ACHN (cell line): ENCODE measurements around the gene FOXF2.
A peak's percentile ranks its signal among the peaks of the same experiment; 100 is the strongest.

Source experiments
- DNase-seq: peaks from one replicate; pipeline ENCODE4 v3.0.0-alpha.2; 2015
- in situ Hi-C: cut with HindIII; loops from 2 replicates; pipeline ENCODE4 v1.10.0; 2017; ENCODE audit warnings: low sequenced_read_pairs, low pct_ligation_motif_present, low pct_unique_long_range_greater_than_20kb

FOXF2 gene

DNA sequence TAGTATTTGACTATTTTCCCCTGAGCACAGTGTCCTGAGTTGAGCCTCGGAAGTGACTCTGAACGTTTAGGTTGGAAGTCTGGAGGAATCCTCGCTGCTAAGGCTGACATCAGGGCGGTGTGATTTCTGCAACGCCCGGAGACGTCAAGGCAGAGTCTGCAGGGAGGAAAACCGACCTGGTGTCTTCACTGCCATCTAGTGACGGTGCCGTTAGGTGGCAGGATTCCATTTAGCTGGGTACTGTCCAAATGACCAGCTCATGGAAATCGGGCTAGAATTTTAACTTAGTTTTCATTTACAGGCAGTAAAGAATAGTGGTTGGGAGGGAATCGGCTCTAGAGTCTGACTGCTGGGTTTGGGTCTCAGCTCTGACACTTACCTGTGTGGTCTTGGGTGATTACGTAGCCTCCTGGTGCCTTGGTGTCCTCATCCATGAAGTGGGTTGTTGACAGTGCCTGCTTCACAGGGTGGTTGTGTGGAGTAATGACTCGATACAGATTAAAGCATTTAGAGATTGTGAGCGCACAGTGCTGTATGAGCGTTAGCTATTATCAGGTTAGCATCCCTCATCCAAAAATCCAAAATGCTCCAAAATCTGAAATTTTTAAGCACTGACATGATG lies 35.0 kb downstream of the FOXF2 start:
- in situ Hi-C loops = no loop called here
- DNase-seq = peak; percentile 68

DNA sequence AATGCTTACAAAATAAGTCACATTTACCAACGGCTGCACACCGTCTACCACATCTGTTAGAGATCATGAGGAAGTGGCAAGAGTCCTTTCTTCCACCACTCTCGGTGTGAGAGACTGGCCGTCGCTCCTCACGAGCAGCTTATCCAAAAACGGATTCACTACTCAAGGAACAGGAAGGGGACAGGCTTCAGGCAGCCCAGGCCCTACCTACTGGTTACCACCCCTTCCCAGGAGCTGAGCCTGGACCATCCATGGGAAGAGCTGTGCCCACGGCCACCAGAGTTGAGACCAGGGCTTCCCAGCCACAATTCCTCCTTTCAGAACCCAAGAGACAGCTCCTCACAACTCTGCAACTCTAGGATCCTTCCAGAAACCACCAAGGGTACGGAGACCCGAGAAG lies 37.0 kb downstream of the FOXF2 start:
- in situ Hi-C loops = no loop called here
- DNase-seq = no peak

DNA sequence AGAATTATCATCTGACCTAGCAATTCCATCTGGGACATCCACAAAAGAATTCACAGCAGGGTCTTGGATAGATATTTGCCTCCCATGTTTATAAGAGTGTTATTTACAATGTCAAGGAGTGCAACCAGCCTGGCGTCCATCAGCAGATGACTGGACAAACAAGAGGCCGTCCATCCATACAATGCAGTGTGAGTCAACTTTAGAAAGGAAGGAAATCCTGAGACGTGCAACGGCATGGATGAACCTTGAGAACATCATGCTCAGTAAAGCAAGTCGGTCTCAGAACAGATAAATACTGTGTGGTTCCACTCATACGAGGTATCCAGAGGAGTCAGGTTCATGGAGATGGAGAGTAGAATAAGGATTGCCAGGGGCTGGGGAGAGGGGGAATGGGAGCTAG lies 46.4 kb downstream of the FOXF2 start:
- DNase-seq = no peak
- in situ Hi-C loops = no loop called here

DNA sequence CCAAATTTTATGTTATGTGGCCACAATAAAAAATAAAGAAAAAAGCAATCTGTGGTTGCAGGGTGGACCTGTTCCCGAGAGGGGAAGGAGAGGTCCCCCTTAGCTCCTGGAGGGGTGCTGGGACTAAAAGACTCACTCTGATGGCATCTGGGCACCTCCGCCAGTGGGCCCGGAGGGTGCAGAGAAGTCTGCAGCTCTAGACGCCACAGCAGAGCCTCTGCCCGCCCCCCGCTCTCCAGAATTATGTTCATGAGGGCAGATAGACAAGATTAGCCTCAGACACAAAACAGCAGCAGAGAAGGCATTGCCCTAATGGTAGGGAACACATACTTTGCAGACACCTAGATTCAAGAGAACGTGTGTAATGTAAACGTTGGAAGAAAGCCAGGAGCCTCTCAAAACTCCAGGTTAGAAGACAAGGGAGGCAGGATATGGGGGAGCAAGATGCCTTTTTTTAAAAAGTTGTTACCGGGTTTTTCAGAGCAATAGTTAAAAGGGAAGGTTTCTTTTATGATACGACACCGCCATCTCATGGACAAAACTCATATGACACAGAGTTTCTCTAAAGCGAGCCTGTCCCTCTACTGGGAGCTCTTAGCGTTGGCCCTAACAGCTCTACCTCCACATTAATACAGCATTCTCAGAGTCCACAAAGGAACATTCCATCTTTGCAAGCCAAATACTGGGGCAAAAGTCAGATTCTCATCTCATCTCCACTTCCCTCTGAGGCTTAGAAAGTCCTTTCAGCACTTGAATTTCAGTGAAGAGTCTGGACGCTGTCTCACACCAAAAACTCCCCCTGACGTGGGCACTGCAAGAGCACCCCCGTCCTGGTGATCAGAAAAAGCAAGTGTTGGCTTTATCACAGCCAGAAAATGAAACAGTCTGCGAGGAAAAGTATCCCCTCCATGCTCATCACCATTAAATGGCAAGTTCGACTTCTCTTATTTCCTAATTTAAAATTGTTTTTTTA lies 47.2 kb downstream of the FOXF2 start:
- in situ Hi-C loops = no loop called here
- peak; percentile 67 for DNase-seq

DNA sequence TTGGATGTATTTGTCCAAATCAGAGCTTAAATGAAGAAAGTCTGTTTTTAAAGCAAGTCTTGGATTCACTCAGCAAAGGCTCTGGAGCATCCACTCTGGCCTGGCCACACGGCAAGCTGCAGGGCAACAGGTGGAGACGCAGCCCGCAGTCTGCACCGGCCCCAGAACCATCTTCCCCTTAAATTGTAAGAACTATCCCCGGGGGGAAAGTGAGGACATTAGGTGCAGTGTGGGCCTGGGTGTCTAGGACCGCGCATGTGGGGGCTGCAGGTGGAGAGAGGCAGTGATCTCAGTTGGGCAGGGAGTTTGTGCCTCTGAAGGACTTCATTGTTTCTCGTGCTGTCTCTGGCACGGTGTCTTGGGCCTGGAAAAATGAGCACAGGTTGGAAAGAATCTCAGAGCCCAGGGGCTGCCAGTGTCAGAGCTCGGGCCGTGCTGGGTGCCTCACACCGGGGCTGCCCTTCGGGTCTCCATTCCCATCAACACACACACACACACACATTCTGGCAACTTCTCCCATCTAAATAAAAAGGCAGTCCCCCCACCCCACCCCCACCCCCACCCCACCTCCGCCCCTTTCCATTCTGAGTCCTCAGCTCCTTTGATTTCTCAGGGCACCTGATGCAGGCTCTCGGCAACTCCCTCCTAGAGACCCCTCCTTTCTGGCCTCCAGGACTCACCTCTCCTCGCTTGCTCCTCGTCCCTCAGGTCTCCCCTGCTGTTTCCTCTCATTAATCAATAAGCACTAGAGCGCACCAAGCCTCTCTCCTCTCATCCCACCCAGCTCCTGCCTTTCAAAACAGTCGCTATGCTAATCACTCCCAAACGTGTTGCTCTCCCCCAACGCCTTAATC lies 48.4 kb downstream of the FOXF2 start:
- DNase-seq = no peak
- in situ Hi-C loops = no loop called here

DNA sequence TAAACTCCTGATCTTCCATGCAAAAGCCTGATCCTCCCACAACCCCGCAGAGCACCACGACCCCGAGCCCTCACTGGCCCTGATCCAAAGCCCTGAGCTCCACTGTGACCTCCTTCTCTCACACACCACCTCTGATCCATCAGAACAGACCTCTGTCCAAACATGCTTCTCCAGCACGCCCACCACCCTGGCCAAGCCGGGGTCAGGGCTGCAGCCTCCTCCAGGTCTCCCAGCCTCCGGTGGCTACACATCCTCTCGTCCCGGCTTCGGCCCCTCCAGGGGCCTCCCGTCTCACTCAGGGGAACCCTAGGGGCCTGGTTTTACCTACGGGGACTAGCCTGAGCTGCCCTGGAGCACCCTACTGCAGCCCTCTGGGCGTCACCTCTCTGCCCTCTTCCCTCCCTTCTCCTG lies 49.1 kb downstream of the FOXF2 start:
- in situ Hi-C loops = no loop called here

DNA sequence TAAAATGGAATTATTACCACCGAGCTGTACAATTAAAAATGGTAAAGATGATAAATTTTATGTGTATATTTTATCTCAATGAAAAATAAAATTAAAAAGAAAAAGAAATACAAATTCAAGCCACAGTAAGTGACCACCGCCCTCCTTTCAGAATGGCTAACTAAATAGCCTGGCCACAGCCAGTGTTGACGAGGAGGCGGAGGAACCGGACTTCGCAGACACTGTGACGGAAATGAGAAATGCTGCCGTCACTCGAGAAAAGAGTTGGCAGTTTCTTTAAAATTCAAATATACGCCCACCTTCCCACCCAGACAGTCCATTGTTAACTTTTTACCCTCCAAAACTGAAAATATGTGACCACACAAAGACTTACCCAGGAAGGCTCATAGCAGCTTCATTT lies 50.0 kb downstream of the FOXF2 start:
- no peak for DNase-seq
- in situ Hi-C loops = no loop called here

More for the DNA sequence above, 49.1 kb downstream of the FOXF2 start:
- no peak for DNase-seq

DNA sequence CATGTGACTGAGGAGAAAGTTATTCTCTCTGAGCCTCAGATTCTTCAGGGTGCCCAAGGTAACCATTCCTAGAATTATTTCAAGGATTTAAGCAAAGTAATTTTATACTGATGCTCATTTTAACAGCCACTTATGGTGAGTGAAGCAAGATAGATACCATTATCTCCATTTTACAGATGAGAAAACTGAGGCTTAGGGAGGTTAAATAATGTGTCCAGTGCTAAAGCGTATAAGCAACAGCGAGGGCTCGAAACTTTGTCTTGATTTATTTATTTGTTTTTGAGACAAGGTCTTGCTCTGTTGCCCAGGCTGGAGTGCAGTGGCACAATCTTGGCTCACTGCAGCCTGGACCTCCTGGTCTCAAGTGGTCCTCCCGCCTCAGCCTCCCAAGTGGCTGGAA lies 53.6 kb downstream of the FOXF2 start:
- no peak for DNase-seq
- in situ Hi-C loops = no loop called here
